ENCODE data around the gene ETS1. TPM values are rescaled to one million over a fixed set of nuclear protein-coding genes. Genes with fewer than 3 reads are reported as not detected.

The ETS1 gene, protein sequence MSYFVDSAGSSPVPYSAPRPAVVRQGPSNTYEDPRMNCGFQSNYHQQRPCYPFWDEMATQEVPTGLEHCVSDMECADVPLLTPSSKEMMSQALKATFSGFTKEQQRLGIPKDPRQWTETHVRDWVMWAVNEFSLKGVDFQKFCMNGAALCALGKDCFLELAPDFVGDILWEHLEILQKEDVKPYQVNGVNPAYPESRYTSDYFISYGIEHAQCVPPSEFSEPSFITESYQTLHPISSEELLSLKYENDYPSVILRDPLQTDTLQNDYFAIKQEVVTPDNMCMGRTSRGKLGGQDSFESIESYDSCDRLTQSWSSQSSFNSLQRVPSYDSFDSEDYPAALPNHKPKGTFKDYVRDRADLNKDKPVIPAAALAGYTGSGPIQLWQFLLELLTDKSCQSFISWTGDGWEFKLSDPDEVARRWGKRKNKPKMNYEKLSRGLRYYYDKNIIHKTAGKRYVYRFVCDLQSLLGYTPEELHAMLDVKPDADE
- polyA plus RNA-seq (2013, experiment 1 of 2; ENCODE audit: insufficient read length): 77.2 TPM
- 72.4 TPM for polyA plus RNA-seq (2013, experiment 2 of 2; ENCODE audit: insufficient read length)

DNA sequence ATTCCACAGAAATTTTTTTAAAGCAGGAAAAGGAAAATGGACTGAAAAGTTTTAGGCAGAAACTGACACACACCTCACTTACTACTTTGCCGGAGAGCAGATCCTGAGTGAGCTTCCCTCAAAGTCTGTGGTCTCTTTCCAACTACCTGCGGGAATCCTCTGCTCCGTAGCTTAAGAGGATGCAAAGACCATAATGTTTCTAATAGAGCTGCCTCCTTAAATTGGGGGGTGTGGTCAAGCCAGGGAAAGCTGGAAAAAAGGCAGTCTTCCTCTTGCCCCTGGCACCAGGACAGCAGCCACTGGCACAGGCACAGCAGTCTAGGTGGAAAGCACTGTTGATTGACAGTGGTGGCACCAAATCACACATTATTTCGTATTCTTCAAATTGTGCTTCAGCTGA, at the start of gene ETS1:
Gene ETS1, minus strand, starts transcription at position 144 of the 400 bp plus-strand sequence. CDS start 14,428 bp downstream, outside the sequence.
- DNase-seq: no peak

DNA sequence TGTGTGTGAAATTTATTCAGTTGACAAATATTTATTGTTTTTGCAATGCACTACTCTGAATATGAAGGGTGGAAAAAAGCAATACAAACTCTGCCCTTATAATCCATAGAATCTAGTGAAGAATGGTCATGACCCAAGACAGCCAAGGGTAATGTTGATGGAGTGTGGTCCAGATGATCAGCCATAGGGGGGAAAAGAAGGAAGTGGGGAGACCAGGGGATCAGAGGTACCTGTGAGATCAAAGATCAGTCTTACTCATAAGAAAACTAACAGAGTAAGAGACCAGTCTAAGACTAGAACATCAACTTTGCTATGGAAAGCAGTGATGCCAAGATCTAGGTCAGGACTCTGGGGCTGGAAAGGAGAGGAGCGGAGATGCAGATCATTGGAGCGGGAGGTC, 47.0 kb upstream of the ETS1 start:
- DNase-seq: no peak

DNA sequence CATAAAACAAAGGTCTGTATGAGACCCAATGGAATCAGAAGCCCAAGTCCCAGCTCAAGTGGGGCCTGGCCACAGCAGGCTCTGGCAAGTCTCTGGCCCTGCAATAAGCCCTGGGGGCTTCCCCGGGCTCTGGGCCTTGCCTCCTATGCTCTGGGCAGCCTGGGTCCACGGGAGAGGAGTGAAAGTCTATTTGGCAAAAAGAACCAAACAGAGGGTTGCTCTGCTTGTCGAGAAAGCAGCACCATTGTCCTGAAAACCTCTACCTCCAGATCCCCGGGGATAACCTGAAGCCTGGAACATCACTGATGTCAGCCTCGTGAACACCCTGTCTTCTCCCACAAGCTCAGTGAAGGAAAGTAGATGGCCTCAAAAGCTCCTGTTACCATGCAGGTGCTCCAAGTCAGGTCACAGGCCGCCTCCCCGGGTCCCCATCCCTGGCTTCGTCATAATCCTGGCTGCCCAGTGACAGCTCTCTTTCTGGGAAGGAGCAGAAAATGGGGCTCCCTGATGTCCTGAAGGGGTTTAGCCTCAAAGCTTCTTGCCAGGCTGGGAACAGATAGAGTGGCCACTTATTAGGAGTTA, 46.1 kb upstream of the ETS1 start:
- no peak for DNase-seq

DNA sequence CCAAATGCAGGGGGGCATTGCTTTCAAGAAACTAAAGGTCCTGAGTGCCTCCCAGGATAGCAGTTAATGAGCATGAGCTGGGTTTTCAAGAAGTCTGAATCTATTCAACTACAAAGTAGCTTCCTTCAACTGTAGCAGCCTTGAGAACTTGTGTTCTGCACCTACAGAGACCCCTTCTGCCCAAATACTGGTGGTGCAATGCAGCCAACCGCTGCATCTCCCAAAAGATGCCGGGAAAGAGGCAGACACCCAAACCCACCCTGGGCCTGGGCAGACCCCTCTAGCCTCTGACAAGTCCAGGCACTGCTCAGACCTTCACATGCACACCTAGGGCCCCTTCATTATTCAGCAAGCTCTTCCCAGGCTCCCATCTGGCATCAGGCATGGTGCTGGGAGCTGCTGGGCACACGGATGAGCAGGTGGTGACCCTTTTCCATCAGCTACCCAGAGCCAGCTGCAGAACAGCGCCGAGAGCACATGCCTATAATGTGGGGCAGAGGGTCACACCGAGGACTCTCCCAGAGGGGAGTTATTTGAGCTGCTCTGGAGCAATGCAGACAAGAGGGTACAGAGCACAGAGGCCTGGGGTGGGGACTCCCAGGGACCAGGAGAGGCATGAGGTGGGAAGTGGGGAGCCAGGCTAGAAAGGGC, 44.9 kb upstream of the ETS1 start:
- peak; percentile 65 for DNase-seq

DNA sequence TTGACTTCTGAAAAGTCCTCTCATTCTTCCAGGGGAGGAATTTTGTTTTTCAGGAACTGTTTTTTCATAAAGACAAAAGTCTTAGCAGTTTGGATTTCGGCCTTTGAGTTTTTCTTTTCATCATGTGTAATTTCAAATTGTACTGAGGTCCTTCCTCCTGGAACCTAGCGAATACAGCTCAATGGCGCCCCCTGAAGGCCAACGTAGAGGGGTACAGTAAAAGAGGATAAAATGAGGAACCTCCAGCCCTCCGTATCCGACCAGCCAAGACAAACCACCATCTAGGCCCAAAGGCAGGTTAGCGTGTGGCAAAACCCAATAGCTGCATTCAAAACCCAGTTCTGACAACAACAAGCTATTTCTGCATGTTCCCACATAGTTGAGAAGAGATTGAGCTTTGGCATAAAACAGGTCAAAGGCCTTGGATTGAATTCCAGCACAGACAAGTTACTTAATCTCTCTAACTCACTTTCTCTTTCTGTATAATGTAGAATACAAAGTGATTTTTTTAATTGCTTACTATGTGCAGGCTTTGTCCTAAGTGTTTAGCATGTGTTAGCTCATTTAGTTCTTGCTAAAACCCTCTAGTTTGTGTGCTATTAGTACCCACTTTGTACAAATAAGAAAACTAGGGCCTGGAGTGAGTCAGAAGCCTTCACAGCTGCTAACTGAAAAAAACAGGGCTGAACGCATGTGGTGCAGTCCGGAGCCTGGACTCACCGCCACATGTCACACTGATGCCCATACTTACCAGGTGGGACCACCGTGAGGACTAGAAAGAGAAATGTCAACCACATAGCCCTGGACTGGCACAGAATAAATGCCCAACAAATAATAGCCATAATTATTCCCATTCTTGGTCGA, 43.2 kb upstream of the ETS1 start:
- DNase-seq: peak; percentile 82

DNA sequence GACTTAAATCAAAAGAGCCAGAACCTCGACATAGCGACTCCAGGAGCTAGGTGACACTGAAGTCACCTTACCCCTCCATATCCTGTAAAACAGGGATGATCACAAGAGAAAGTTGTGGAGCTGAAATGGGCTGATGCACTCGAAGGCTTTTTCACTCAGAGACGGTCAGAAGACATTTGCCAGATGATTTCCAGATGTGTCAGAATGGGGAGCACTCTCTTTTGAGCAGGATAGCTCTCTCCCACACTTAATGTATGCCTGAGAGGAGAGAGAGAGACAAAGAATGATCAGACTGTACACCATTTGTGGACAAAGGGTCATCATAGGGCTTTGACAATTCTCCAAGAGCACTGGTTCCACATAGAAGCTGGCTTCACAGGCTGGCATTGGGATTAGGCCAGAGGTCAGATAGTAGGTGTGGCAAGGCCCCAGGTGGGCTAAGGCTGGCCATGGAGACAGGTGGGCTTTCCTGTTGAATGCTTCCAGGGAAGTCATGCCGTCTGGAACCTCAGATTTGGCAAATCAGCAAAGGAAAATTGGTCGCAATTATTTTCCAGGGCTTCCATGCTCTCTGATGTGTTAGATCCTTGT, 42.3 kb upstream of the ETS1 start:
- no peak for DNase-seq

DNA sequence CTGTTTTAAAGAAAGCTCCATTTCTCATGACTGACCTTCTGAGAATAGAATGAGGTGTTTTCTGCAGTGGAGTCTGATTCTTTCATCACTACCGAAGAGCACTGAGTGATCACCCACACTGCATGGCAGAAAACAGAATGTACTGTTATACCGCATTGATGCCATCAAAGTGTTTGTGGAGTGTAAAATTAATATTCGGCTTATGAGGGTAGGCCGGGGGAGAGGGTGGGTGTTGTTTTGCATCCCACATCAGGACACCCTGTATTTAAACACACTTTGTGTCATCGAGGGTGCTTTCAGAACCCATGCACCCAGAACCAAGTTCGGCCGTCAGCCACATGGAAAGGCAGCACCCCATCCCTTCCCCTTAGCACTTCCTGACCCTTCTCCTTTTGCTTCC, 41.3 kb upstream of the ETS1 start:
- no peak for DNase-seq

DNA sequence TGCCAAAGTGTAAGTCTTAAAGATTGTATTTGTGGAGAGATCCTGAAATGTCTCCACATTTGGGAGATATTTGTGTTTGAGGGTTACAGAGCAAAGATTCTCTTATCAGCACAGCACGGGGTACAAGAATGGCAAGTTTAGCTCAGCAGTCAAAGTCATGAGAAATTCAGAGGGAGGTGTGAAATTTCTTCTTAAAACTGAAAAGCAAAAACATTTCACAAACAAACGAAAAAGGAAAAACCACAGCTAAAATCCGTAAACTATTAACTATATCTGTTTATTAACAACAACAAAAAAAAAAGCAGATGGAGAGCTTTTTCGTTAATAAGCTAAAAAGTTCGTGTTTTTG, 40.9 kb upstream of the ETS1 start:
- no peak for DNase-seq

DNA sequence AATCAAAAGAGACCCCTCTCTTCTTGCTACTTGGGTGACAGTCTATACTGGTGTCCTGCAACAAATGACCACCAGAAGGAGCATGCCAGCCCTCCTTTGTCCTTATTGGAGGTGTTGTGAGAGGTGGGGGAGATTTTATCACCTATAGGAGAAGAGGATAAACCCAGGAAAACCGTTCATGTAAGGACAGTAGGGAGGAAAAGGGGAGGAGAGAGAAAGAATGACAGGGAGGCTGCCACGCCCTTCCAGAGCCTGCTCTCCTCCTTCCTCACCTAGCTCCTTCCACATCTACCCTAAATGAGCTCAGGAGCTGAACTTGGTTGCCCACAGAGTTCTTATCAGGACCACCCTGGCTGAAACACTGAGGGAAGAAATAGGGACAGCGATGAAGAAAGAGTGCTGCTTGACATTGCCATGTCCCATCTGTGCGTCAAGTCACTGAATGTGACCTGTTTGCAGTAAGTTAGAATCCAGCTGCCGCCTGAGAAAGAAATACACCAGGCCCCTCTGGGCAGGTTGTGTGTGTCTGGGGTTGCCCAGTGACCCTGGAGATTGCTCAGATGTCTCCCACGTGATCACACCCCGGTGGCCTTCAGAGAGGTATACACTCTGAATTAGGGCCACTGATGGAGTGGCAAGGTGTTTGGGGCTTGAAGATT, 40.4 kb upstream of the ETS1 start:
- no peak for DNase-seq

DNA sequence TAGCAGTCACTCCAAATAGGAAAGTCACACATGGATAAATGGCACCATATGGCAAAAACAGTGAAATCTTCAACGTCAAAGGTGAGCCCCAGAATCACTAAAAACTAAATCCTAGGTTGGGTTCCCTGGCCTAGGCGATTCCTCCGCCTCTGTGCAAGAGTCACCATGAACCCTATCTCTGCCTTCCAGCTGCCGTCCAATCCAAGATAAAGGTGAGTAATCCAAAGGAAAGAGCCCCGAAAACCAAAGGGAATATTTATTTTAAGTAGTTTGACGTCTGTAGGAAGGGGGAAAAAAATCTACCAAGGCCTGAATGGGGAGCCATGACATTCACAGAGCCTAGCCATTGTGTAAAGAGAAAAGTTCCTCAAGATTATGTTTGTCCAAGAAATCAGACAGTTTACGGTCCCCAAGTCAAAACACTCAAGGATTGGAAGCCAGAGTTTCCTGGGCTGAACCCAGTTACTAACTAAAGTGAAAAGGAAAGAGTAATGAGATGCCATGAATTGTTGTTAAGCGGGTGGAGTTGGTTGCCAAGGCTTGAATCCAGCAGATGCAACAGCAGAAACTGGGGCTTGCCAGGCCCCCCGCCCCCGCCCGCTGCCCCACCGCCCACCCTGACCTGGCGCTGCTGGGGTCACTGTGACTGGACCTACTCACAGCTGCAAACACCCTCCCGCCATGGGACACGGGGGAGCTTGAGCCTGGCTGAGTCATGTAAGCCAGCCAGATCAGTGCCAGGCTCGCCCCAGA, 39.7 kb upstream of the ETS1 start:
- no peak for DNase-seq

DNA sequence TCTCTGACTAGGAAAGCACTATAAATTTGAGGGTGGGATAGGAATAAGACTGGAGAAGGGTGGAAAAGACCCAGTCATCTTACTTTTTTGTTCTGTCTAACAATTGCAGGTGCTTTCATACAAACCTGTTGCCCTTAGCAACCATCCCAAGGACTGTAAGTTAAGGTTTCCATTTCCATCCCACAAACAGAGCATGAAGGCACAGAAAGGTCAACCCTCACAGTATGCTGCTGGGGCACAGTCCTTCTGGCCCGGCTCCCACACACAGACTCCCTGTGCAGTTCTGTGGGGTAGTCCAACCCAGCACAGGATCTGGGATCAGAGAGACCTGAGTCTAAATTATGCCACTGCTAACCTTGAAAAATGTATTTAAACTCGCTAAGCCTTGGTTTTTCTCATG, 38.4 kb upstream of the ETS1 start:
- no peak for DNase-seq

DNA sequence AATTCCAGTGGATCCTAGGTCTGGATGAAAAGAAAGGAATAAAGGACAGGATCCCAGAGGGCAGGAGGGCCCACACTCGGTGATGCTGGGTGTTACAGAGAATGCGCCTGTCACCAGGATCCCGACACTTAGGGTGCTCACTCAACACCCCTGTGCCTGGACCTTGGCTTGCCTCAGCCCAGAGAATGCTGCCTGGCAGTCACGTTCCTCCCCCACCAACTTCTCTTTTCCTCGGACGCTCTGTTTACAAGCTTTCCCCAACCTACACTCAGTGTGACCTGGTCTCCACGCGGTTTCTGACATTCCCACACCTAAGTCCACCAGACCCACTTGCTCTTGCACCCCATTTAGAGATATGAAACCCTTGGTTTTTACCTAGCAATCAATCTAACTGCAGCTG, 38.0 kb upstream of the ETS1 start:
- no peak for DNase-seq

DNA sequence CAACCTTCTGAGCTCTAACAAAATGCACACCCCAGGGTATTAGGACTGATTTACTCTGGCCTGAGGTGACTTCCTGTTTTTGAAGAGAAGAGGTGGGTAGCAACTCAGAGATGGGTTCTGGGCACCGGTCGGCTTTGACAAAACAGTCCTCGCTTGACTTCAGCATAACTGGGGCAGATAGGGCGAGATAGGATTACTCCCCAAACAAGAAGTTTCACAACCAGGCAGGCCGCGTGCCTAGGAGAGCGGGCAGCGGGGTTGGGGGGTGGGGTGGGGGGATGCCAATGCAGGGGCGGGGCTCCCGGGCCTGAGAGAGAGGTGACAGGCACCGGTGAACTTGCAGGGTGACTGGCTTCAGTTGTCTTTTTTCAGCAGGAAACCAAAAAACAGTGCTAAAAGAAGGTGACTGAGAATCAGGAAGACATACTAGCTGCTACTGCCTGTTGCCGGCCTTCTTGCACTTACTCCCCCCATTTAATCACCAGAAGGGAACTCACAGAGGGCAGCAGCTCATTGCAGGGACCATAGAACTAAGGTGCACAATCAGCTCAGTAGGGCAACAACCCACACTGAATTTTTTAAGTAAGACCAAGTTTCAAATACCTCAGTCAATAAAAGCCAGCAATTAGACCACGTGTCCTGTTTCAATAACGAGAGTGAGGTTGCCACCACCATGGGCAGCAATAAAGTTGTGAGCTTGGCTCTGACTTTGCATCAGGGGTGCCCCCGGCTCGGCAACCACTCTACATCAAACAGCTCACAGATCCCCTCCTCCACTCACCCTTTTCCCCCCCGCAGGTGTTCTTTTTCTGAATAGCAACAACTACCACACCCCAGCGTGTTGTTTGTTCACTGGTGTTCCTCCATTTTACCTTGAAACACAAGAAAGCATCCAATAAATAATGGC, 37.2 kb upstream of the ETS1 start:
- DNase-seq: no peak

DNA sequence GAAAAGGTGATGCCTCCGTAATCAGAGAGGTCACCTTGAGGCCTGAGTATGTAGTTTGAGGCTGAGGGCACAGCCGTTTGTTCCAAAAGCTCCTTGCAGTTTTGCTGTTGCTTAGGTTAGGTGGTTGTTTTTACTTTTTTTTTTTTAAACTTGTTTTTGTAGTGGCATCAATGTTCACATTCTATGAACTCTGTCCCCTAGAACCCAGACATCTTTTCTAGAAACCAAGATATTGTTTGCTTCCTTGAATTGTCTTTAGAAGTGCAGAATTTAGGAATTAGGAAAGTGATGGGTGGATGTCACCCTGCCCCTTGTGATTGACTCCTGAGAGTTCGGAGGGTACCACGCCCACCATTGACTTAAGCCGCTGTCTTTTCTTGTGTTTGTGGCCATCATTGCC, 35.7 kb upstream of the ETS1 start:
- DNase-seq: no peak

DNA sequence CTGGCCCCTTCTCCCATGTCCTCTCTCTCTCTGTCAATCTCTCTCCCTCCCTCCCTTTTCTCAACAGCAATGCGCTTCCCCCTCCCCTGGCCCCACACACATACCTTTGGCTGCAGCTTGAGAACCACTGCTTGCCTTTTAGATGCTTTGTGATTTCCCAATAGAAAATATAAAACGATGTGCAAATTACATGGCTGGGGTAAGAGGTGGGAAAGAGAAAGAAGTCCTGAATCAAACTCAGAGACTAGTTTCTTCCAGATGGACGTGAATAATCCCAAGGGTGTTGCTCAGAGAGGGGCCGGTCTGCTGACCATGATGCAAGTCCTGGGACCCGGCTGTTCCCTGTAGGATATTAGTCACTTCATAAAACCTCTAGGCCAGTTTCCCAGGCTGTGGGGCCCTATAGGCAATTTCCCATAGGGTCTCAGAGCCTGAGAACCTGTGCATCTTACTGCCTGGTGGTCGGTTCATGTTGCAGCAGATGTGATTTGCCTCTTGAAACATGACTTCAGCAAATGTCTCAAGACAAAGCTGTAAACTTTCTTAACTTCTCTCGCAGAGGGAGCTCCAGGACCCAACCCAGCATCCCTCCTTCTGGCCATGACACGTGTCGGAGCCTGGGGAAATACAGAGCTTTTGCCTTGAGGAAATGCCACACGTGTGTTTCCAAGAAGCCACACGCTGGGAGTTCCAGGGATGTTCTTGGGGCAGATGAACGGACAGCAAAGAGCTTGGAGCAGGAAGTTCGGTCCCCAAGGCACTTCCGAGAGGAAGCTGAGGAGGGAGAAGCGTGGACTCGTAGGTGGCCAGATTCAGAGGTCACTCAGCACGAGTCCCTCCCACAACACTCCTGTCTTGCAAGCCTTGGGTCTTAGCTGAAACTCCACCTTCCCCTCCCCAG, 34.5 kb upstream of the ETS1 start:
- DNase-seq: peak; percentile 82

DNA sequence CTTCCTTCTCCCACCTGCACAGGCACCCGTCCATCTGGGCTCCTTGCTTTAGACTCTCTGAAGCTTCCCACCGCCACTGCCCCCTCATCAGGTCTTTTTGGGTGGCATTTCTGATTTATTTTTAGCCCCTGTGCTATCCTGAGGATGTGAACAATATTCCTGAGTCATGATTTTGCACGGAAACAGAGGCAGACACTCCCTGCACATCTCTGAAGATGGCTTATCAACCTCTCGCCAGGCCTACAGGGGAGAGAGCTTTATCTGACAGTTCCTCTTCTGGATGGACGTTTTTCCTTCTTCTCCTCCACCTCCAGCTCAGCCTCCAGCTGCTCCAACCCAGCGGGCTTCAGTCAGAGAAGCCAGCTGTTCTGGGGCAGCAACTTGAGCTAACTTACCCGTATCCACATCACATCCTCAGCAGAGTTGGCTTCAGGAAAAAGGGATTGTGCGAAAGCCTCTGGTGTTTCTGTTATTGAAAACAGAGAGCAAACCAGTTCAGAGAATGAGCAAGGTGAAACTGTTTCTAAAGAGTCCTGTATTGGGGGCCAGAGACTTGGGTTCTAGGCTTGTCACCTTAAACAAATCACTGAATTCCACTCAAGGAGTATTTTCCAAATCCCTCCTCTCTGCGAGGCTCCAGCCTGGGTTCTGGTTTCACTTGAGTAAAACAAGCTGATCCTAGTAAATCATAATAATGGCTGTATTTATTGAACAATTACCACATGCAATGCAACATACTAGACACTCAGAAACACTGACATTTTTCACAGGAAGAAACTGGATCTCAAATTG, 33.1 kb upstream of the ETS1 start:
- DNase-seq: no peak

DNA sequence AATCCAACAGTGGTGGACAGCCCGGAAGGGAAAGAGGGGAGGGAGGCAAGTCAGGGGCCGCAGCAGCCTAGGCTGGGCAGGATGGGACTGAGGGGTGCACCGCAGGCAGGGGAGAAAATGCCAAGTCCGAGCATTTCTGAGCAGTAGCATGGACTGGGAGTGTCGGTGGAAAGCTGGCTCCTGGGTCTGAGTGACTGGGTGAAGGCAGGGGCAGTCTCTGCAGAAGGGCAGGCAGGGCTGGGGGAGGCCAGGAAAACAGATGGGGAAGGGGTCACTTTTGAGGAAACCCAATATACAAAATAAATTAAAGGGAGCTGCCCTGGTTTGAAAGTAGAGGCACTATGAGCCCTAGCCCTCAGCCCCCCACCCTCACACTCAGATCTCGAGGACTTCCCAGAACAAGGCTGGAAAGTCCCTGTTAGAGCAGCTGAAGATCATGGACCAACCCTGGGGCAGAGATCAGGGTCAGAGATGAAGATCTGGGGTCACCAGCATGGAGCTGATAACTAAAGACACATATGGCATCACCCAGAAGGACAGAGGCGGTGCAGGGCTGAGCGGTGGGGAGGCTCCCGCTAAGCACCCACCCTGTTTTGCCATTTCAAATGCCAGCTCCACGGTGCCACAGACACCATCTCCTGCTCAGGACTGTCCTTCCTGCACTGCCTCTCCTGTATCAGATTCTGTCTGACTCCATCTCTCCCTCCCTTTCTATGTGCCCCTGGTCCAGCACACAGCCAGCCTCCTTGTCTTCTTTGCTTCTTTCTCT, 32.4 kb upstream of the ETS1 start:
- DNase-seq: no peak

Data from fibroblast of skin of abdomen (primary cell).